Measurements from ENCODE around the gene MRM3.

Gene MRM3

DNA sequence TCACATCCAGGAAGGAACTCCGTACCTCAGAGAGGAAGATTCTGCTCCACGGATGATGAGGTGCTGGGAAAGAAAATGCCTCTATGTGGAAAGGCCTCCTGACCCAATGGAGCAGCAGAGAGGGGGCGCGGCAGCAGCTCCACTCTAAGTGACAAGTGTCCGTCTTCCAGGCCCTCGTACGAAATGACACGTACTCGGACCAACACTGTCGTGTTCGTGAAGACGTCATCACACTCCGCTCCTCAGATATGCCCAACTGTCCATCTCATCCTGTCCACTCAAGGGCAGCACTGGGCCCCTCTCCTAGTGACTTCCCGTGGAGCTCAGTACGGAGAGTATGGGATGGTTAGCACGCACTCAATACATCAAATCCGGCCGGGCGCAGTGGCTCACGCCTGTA, 32.2 kb downstream of the MRM3 start:
- TF ChIP-seq TAF1 (IDR thresholded peaks at IDR 0.05; ENCODE audit: borderline replicate concordance, insufficient read depth, low read length) (no peak), FOXP2 (optimal IDR thresholded peaks at IDR 0.05; ENCODE audit: borderline replicate concordance, extremely low read depth, extremely low read length, insufficient read depth) (no peak), POLR2AphosphoS5 (IDR thresholded peaks at IDR 0.05; ENCODE audit: low read depth, low read length) (no peak), SIN3A (IDR thresholded peaks at IDR 0.05; ENCODE audit: borderline replicate concordance, insufficient read depth, low read length) (no peak)
- TF ChIP-seq, protein P1, sequence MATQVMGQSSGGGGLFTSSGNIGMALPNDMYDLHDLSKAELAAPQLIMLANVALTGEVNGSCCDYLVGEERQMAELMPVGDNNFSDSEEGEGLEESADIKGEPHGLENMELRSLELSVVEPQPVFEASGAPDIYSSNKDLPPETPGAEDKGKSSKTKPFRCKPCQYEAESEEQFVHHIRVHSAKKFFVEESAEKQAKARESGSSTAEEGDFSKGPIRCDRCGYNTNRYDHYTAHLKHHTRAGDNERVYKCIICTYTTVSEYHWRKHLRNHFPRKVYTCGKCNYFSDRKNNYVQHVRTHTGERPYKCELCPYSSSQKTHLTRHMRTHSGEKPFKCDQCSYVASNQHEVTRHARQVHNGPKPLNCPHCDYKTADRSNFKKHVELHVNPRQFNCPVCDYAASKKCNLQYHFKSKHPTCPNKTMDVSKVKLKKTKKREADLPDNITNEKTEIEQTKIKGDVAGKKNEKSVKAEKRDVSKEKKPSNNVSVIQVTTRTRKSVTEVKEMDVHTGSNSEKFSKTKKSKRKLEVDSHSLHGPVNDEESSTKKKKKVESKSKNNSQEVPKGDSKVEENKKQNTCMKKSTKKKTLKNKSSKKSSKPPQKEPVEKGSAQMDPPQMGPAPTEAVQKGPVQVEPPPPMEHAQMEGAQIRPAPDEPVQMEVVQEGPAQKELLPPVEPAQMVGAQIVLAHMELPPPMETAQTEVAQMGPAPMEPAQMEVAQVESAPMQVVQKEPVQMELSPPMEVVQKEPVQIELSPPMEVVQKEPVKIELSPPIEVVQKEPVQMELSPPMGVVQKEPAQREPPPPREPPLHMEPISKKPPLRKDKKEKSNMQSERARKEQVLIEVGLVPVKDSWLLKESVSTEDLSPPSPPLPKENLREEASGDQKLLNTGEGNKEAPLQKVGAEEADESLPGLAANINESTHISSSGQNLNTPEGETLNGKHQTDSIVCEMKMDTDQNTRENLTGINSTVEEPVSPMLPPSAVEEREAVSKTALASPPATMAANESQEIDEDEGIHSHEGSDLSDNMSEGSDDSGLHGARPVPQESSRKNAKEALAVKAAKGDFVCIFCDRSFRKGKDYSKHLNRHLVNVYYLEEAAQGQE (IDR thresholded peaks at IDR 0.05; ENCODE audit: insufficient read depth in 1 of 2, low read depth in 2 of 2, low read length in 2 of 2): no peak

DNA sequence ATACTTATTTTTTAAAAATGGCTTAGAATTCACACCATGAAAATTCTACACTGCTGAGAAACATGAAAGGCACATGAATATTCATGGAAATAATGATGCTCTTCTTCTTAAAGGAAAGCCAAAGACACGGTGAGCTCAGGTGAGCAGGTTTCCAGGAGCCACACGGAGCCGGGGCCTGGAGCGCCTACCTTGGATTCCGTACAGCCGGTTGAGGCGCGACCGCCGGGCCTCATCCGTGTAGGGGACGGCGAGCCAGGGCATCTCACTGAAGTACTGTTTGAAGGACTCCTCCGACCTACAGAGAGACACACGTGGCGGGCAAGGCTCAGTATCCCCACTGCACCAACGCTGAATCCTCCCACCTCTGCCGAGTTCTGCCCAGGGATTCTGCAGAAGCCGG, 37.1 kb downstream of the MRM3 start:
- TF ChIP-seq, protein P1 (IDR thresholded peaks at IDR 0.05; ENCODE audit: insufficient read depth in 1 of 2, low read depth in 2 of 2, low read length in 2 of 2): no peak
- TF ChIP-seq POLR2AphosphoS5 (IDR thresholded peaks at IDR 0.05; ENCODE audit: low read depth, low read length) (no peak), FOXP2 (optimal IDR thresholded peaks at IDR 0.05; ENCODE audit: borderline replicate concordance, extremely low read depth, extremely low read length, insufficient read depth) (no peak), TAF1 (IDR thresholded peaks at IDR 0.05; ENCODE audit: borderline replicate concordance, insufficient read depth, low read length) (no peak), SIN3A (IDR thresholded peaks at IDR 0.05; ENCODE audit: borderline replicate concordance, insufficient read depth, low read length) (no peak)

DNA sequence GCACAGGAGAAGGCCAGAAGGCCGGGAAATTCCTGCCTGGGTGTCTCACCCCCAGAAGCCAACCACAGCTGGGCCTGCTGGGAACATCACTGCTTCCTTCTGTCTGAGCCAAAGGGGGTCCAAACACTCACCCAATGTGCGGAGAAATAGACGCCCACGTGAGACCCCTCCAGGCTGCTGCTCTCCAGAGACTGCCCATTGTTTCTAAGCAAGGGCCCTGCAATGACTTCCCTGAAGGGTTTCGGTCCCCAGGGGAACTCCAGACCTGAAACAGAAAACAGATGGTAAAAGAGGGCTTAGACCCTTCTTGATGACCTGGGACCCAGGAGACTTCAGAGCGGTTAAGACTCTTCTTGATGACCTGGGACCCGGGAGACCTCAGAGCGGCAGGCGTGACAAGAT, 41.3 kb downstream of the MRM3 start:
- TF ChIP-seq FOXP2 (optimal IDR thresholded peaks at IDR 0.05; ENCODE audit: borderline replicate concordance, extremely low read depth, extremely low read length, insufficient read depth) (no peak), TAF1 (IDR thresholded peaks at IDR 0.05; ENCODE audit: borderline replicate concordance, insufficient read depth, low read length) (no peak), POLR2AphosphoS5 (IDR thresholded peaks at IDR 0.05; ENCODE audit: low read depth, low read length) (no peak), SIN3A (IDR thresholded peaks at IDR 0.05; ENCODE audit: borderline replicate concordance, insufficient read depth, low read length) (no peak)
- TF ChIP-seq, protein P1 (IDR thresholded peaks at IDR 0.05; ENCODE audit: insufficient read depth in 1 of 2, low read depth in 2 of 2, low read length in 2 of 2): no peak

DNA sequence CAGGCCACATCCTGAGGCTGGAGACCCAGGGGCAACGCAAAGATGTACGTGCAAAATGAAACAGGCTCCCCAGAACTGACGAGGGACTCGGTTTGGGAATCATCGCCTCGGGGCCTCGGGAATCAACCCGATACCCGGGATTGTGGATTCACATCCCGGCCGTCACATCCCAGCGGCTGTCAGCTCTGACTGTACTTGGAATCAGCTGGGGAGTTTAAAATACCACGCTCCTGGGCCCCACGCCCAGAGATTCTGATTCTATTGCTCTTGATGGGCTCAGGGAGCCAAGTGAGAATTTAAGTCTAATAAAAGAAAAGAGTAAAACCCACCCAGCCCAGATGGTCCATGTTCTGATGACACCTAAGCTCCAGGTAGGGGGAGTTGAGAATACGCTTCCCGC, 42.2 kb downstream of the MRM3 start:
- TF ChIP-seq TAF1 (IDR thresholded peaks at IDR 0.05; ENCODE audit: borderline replicate concordance, insufficient read depth, low read length): no peak
- TF ChIP-seq SIN3A (IDR thresholded peaks at IDR 0.05; ENCODE audit: borderline replicate concordance, insufficient read depth, low read length): no peak
- TF ChIP-seq, protein P1 (IDR thresholded peaks at IDR 0.05; ENCODE audit: insufficient read depth in 1 of 2, low read depth in 2 of 2, low read length in 2 of 2): no peak
- no peak for TF ChIP-seq FOXP2 (optimal IDR thresholded peaks at IDR 0.05; ENCODE audit: borderline replicate concordance, extremely low read depth, extremely low read length, insufficient read depth)
- no peak for TF ChIP-seq POLR2AphosphoS5 (IDR thresholded peaks at IDR 0.05; ENCODE audit: low read depth, low read length)

DNA sequence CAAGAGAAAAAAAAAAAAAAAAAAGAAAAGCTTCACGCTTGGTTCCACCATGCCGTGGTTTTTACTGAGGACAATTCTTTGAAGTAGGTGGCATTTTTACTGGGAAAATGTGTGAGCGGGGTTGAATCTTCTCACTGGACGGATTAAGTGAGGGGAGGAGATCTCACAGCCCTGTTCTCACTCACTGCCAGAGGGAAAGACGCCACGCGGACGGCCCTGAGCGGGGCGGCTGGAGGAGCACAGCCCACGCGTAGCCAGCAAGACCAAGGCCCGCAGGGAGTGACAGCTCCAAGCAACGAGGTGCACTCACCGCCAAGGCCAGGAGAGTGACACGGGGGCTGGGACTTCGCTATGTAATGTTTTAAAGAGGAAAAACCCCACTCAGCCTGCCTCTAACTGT, 43.1 kb downstream of the MRM3 start:
- TF ChIP-seq, protein P1 (IDR thresholded peaks at IDR 0.05; ENCODE audit: insufficient read depth in 1 of 2, low read depth in 2 of 2, low read length in 2 of 2): no peak
- no peak for TF ChIP-seq FOXP2 (optimal IDR thresholded peaks at IDR 0.05; ENCODE audit: borderline replicate concordance, extremely low read depth, extremely low read length, insufficient read depth)
- no peak for TF ChIP-seq POLR2AphosphoS5 (IDR thresholded peaks at IDR 0.05; ENCODE audit: low read depth, low read length)
- TF ChIP-seq SIN3A (IDR thresholded peaks at IDR 0.05; ENCODE audit: borderline replicate concordance, insufficient read depth, low read length): no peak
- TF ChIP-seq TAF1 (IDR thresholded peaks at IDR 0.05; ENCODE audit: borderline replicate concordance, insufficient read depth, low read length): no peak
